Measurements from ENCODE around the gene AP1S2. TPM values are rescaled to one million over a fixed set of nuclear protein-coding genes. Genes with fewer than 3 reads are reported as not detected.

Gene AP1S2
- total RNA-seq, 1 experiment from 2014 or later, result 367 TPM

DNA sequence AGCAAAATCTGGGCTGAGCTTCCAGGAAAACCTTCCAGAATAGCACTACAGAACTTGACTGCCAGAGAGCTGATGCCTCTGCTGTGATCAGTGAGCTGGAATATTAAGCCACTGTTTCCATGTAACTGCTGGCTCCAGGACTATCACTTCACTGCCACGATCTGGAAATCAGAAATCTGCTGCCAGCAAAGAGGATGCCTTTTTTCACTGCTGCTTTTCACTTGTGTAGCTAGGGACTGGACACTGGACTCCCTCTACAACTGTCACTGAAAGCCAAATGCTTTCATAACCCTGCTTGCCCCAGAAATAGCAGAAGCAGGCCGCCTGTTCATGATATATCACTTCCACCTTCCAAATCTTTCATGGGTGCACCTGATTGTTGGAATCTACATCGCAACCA, 9.4 kb upstream of the AP1S2 start:
- Histone ChIP-seq H3K27ac (ENCODE audit: insufficient read length, low read depth, low read length) (no peak overlapping the region), H3K9ac (ENCODE audit: extremely low read depth, insufficient read length, low read length) (no peak overlapping the region), H4K5ac (ENCODE audit: insufficient read length, low read depth, low read length) (no peak overlapping the region), H3K4me2 (ENCODE audit: insufficient read depth, insufficient read length, low read length) (no peak overlapping the region), H3K56ac (ENCODE audit: insufficient read length, low read depth, low read length) (no peak overlapping the region), H3K23me2 (ENCODE audit: insufficient read length, low read depth, low read length, poor library complexity, severe bottlenecking) (no peaks in the 10 kb centered on the region), H3K4ac (ENCODE audit: low read depth, low read length) (no peak overlapping the region), H2BK20ac (ENCODE audit: low read depth, low read length, poor library complexity, severe bottlenecking) (no peak overlapping the region), H3K14ac (ENCODE audit: insufficient read depth, low read length) (no peak overlapping the region), H4K8ac (replicated peaks; ENCODE audit: insufficient read length, low read depth, low read length) (no peak overlapping the region), H3K18ac (ENCODE audit: insufficient read length, low read depth, low read length) (no peak overlapping the region), H3K79me1 (ENCODE audit: insufficient read depth, low read depth, low read length, poor library complexity, severe bottlenecking) (no peaks in the 10 kb centered on the region), H3K9me3 (ENCODE audit: control insufficient read depth, low read depth, low read length) (no peaks in the 10 kb centered on the region), H3K23ac (ENCODE audit: insufficient read length, low read depth, low read length) (no peak overlapping the region), H2AK5ac (ENCODE audit: insufficient read length, low read length) (no peak overlapping the region), H2AFZ (ENCODE audit: low read length) (no peak overlapping the region), H4K91ac (ENCODE audit: insufficient read length, low read depth, low read length) (no peak overlapping the region), H2BK12ac (ENCODE audit: insufficient read length, low read depth, low read length) (no peak overlapping the region), H2BK5ac (ENCODE audit: insufficient read length, low read length) (no peak overlapping the region), H4K20me1 (ENCODE audit: control insufficient read depth, insufficient read depth, insufficient read length) (no peaks in the 10 kb centered on the region), H3K4me1 (ENCODE audit: insufficient read depth, low read length) (no peaks in the 10 kb centered on the region), H3K79me2 (ENCODE audit: insufficient read depth, low read length) (no peaks in the 10 kb centered on the region), H2BK15ac (ENCODE audit: low read depth, low read length) (no peak overlapping the region), H3K27me3 (ENCODE audit: insufficient read depth, low read length) (no peaks in the 10 kb centered on the region), H2BK120ac (ENCODE audit: low read depth, low read length, poor library complexity, severe bottlenecking) (no peak overlapping the region), H3T11ph (ENCODE audit: low read length) (no peak overlapping the region)
- Mint-ChIP-seq H3K9me3 (peaks cover 3 to 5% of the 10 kb centered on the region in 2 experiments; a peak in 3 of 5 replicates), H3K36me3 (ENCODE audit: insufficient read depth in 1 of 3, low read depth in 3 of 3) (peaks cover 0 to 7% (median 2%) of the 10 kb centered on the region in 3 experiments; a peak in 5 of 7 replicates), H3K27ac (no peak overlapping the region), H3K27me3 (ENCODE audit: low read depth) (no peaks in the 10 kb centered on the region), H3K4me1 (peaks cover 8 to 10% of the 10 kb centered on the region in 2 experiments), H3K4me3 (no peak overlapping the region)
- DNase-seq, result no peak
- no CpG with 5 or more reads among the region's 3 CpGs for WGBS (ENCODE audit: extremely low coverage, insufficient read length, low lambda C conversion rate)
- TF ChIP-seq, protein P1, sequence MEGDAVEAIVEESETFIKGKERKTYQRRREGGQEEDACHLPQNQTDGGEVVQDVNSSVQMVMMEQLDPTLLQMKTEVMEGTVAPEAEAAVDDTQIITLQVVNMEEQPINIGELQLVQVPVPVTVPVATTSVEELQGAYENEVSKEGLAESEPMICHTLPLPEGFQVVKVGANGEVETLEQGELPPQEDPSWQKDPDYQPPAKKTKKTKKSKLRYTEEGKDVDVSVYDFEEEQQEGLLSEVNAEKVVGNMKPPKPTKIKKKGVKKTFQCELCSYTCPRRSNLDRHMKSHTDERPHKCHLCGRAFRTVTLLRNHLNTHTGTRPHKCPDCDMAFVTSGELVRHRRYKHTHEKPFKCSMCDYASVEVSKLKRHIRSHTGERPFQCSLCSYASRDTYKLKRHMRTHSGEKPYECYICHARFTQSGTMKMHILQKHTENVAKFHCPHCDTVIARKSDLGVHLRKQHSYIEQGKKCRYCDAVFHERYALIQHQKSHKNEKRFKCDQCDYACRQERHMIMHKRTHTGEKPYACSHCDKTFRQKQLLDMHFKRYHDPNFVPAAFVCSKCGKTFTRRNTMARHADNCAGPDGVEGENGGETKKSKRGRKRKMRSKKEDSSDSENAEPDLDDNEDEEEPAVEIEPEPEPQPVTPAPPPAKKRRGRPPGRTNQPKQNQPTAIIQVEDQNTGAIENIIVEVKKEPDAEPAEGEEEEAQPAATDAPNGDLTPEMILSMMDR (conservative IDR thresholded peaks at IDR 0.05), result no peak
